PC-9 (cell line): ENCODE results near the gene ZNRF4. TPM values are rescaled to one million over a fixed set of nuclear protein-coding genes. Genes with fewer than 3 reads are reported as not detected.
"Not testable (repeated sequence)": the region's sequence is repeated elsewhere in the genome, so short reads cannot be mapped to it uniquely, and the experiment has no call there.

Experiments
- BruUV-seq: library from RNA; stranded (reverse); fragments of 400-500 nt; replicated peaks from 2 replicates; lab custom pipeline; 2021; lab: Mats Ljungman, UMichigan
- CTCF ChIA-PET: fragments of 300-600 bp; sonication (Branson Sonifier 250); formaldehyde crosslinking; loops from one replicate; lab custom pipeline; 2022; ENCODE audit warnings: antibody characterized with exemption; lab: Charles Lee
- POLR2A ChIA-PET: fragments of 300-600 bp; sonication (Branson Sonifier 250); formaldehyde crosslinking; loops from one replicate; lab custom pipeline; 2022; ENCODE audit warnings: antibody characterized with exemption; ENCODE audit not compliant: unreplicated experiment; lab: Charles Lee
- DNase-seq, 2 experiments: peaks; one replicate each; pipeline versions ENCODE4 v3.0.0 to v3.0.0-alpha.2; 2015 to 2022; ENCODE audit warnings: mixed read lengths in 1 of 2
- H2AFZ ChIP-seq: fragments of 200-600 bp; sonication (generic); 2 replicates; pipeline ENCODE4 v1.8.1; 2017; ENCODE audit warnings: antibody characterized with exemption
- H3F3A ChIP-seq: fragments of 200-600 bp; sonication (generic); 2 replicates; pipeline ENCODE4 v1.8.1; 2017; ENCODE audit warnings: antibody characterized with exemption, mild to moderate bottlenecking, low read depth; ENCODE audit not compliant: insufficient read depth
- H3K27ac ChIP-seq: fragments of 200-600 bp; sonication (generic); 2 replicates; pipeline ENCODE4 v1.6.1; 2016; ENCODE audit warnings: mixed run types
- H3K27me3 ChIP-seq: fragments of 200-600 bp; sonication (generic); 2 replicates; pipeline ENCODE4 v1.6.1; 2016; ENCODE audit warnings: low read depth, mixed run types; ENCODE audit not compliant: insufficient read depth
- H3K36me3 ChIP-seq: fragments of 200-600 bp; sonication (generic); 2 replicates; pipeline ENCODE4 v1.6.1; 2016; ENCODE audit warnings: low read depth, mixed run types
- H3K4me1 ChIP-seq: fragments of 200-600 bp; sonication (generic); replicated peaks from 2 replicates; pipeline ENCODE4 v1.6.1; 2016; ENCODE audit warnings: mixed run types; ENCODE audit not compliant: insufficient read depth
- H3K4me2 ChIP-seq: fragments of 200-600 bp; sonication (generic); 2 replicates; pipeline ENCODE4 v1.6.1; 2017; ENCODE audit warnings: mixed run types
- H3K4me3 ChIP-seq: fragments of 200-600 bp; sonication (generic); 2 replicates; pipeline ENCODE4 v1.6.1; 2016; ENCODE audit warnings: mixed run types
- H3K79me2 ChIP-seq: fragments of 200-600 bp; sonication (generic); 2 replicates; pipeline ENCODE4 v1.6.1; 2017; ENCODE audit warnings: low read depth, mixed run types
- H3K9me2 ChIP-seq: fragments of 200-600 bp; sonication (generic); 2 replicates; pipeline ENCODE4 v1.8.1; 2017; ENCODE audit warnings: mild to moderate bottlenecking; ENCODE audit not compliant: insufficient read depth
- H3K9me3 ChIP-seq: fragments of 200-600 bp; sonication (generic); 2 replicates; pipeline ENCODE4 v1.8.1; 2016; ENCODE audit warnings: low read depth; ENCODE audit not compliant: insufficient read depth
- H4K20me1 ChIP-seq: fragments of 200-600 bp; sonication (generic); 2 replicates; pipeline ENCODE4 v1.8.1; 2017; ENCODE audit not compliant: insufficient read depth
- CTCF ChIP-seq: fragments of 200-600 bp; sonication (generic); conservative IDR thresholded peaks from 2 replicates; pipeline ENCODE4 v1.6.1; 2017; ENCODE audit warnings: mixed run types, antibody characterized with exemption, mild to moderate bottlenecking, moderate library complexity
- EZH2 ChIP-seq: fragments of 200-600 bp; sonication (generic); IDR thresholded peaks from 2 replicates; pipeline ENCODE4 v1.8.0; 2017; ENCODE audit warnings: antibody characterized with exemption, low read depth
- intact Hi-C: fragments of 100-400 bp; cut with micrococcal nuclease; formaldehyde crosslinking; loops from one replicate; pipeline ENCODE4 v1.10.0; 2022; ENCODE audit not compliant: unreplicated experiment
- total RNA-seq: library from RNA; stranded (reverse); gene quantifications from 2 replicates; pipeline ENCODE4 v1.2.3, GENCODE V29; 2021

The ZNRF4 gene
- total RNA-seq, 1 experiment from 2014 or later: not detected

GRCh38 chr19:5481957-5482356 lies 26.7 kb downstream of the ZNRF4 start:
- Histone ChIP-seq H2AFZ (no peak overlapping the region), H3K4me3 (no peak overlapping the region), H3K27ac (no peak overlapping the region), H3K36me3 (no peaks in the 10 kb centered on the region), H3K27me3 (no peaks in the 10 kb centered on the region), H3K9me2 (no peaks in the 10 kb centered on the region), H3K4me1 (peaks cover 4% of the 10 kb centered on the region; the same call in 1 of the 2 replicates), H3F3A (no peaks in the 10 kb centered on the region), H4K20me1 (no peaks in the 10 kb centered on the region), H3K9me3 (peaks cover 4% of the 10 kb centered on the region; the same call in 1 of the 2 replicates), H3K4me2 (no peak overlapping the region), H3K79me2 (no peaks in the 10 kb centered on the region)
- intact Hi-C loops: no loop called here
- no peak for TF ChIP-seq CTCF
- no peak for TF ChIP-seq EZH2
- POLR2A ChIA-PET: no interaction called here
- no peak for DNase-seq
- BruUV-seq: no TSS peak
- CTCF ChIA-PET: no interaction called here

- Histone ChIP-seq H3K4me2 (no peak overlapping the region), H3K27ac (no peak overlapping the region), H4K20me1 (no peaks in the 10 kb centered on the region), H3K27me3 (no peaks in the 10 kb centered on the region), H3K36me3 (no peaks in the 10 kb centered on the region), H2AFZ (no peak overlapping the region), H3K79me2 (no peaks in the 10 kb centered on the region), H3K9me2 (no peaks in the 10 kb centered on the region), H3K9me3 (peaks cover 4% of the 10 kb centered on the region; the same call in 1 of the 2 replicates), H3F3A (no peaks in the 10 kb centered on the region), H3K4me3 (no peak overlapping the region), H3K4me1 (peaks cover 10% of the 10 kb centered on the region; the same call in 1 of the 2 replicates)
- DNase-seq: no peak
- CTCF ChIA-PET: no interaction called here
- TF ChIP-seq EZH2: no peak
- no peak for TF ChIP-seq CTCF
- no TSS peak for BruUV-seq
- intact Hi-C loops: no loop called here
- POLR2A ChIA-PET: no interaction called here
These were observed 29.4 kb downstream of the ZNRF4 start for GRCh38 chr19:5484398-5485285.

- H3K36me3 ChIP-seq: no peaks in the 10 kb centered on the region
- peaks cover 10% of the 10 kb centered on the region; the same call in 1 of the 2 replicates for H3K4me1 ChIP-seq
- no peak for TF ChIP-seq EZH2
- no peak for TF ChIP-seq CTCF
- H3F3A ChIP-seq: no peaks in the 10 kb centered on the region
- H3K79me2 ChIP-seq: no peaks in the 10 kb centered on the region
- H3K27me3 ChIP-seq: no peaks in the 10 kb centered on the region
- H2AFZ ChIP-seq: no peak overlapping the region
- H3K4me2 ChIP-seq: no peak overlapping the region
- no peak for DNase-seq
- H3K9me3 ChIP-seq: peaks cover 4% of the 10 kb centered on the region; the same call in 1 of the 2 replicates
- POLR2A ChIA-PET: no interaction called here
- no peak overlapping the region for H3K4me3 ChIP-seq
- no peaks in the 10 kb centered on the region for H3K9me2 ChIP-seq
- H4K20me1 ChIP-seq: no peaks in the 10 kb centered on the region
- BruUV-seq: no TSS peak
- intact Hi-C loops: no loop called here
- CTCF ChIA-PET: no interaction called here
- H3K27ac ChIP-seq: no peak overlapping the region
These were observed 30.0 kb downstream of the ZNRF4 start for GRCh38 chr19:5485286-5485636.

- H3K4me3 ChIP-seq, H3K27ac ChIP-seq, POLR2A ChIA-PET, H4K20me1 ChIP-seq, H3K4me2 ChIP-seq, H3K79me2 ChIP-seq, H3K36me3 ChIP-seq, H3K9me3 ChIP-seq, DNase-seq, intact Hi-C loops, H3K27me3 ChIP-seq, H3F3A ChIP-seq, H3K9me2 ChIP-seq, H2AFZ ChIP-seq, CTCF ChIA-PET, BruUV-seq: not testable (repeated sequence)
- peaks cover 10% of the 10 kb centered on the region; the same call in 1 of the 2 replicates for H3K4me1 ChIP-seq
These were observed 30.4 kb downstream of the ZNRF4 start for GRCh38 chr19:5485658-5486057.
